Measurements from ENCODE around the gene TCF19.

Gene TCF19

DNA sequence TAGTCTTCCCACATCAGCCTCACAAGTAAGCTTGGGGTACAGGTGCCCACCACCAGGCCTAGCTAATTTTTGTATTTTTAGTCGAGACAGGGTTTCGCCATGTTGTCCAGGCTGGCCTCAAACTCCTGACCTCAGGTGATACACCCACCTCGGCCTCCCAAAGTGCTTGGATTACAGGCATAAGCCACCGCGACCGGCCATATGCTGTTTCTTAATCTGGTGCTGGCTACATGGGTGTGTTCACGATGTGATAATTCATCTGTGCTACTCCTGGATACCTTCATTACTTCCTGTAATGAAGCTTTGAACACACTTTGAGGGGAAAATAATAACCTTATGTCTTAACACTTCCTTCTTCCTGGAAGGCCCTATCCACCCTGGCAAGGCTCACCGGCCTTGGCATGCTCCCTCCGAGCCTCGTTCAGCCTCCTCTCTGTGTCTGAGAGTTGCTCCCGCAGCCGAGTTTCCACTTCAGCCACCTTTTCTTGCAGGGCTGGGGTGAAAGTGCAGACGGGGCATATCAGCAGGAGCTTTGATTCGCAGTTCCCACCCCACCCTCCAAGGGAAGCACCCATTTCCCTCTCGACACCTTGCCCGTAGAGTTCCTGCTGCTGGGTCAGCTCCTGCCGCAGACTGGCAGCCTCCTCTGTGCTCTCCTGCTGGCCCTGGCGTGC, 14.0 kb upstream of the TCF19 start:
- no peaks in the 10 kb centered on the region for H3K9me3 Mint-ChIP-seq
- H3K27me3 Mint-ChIP-seq (ENCODE audit: low read depth): peaks cover 8% of the 10 kb centered on the region
- no peak overlapping the region for H3K27ac Mint-ChIP-seq
- peaks cover 11% of the 10 kb centered on the region for H3K36me3 Mint-ChIP-seq (ENCODE audit: low read depth)
- peaks cover 28% of the 10 kb centered on the region for H3K4me1 Mint-ChIP-seq
- TF ChIP-seq, protein P1, sequence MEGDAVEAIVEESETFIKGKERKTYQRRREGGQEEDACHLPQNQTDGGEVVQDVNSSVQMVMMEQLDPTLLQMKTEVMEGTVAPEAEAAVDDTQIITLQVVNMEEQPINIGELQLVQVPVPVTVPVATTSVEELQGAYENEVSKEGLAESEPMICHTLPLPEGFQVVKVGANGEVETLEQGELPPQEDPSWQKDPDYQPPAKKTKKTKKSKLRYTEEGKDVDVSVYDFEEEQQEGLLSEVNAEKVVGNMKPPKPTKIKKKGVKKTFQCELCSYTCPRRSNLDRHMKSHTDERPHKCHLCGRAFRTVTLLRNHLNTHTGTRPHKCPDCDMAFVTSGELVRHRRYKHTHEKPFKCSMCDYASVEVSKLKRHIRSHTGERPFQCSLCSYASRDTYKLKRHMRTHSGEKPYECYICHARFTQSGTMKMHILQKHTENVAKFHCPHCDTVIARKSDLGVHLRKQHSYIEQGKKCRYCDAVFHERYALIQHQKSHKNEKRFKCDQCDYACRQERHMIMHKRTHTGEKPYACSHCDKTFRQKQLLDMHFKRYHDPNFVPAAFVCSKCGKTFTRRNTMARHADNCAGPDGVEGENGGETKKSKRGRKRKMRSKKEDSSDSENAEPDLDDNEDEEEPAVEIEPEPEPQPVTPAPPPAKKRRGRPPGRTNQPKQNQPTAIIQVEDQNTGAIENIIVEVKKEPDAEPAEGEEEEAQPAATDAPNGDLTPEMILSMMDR (IDR thresholded peaks at IDR 0.05; ENCODE audit: unreplicated experiment in 3 of 3): no peak
- H3K4me3 Mint-ChIP-seq: no peak overlapping the region

- TF ChIP-seq, protein P1 (IDR thresholded peaks at IDR 0.05; ENCODE audit: unreplicated experiment in 3 of 3): no peak
Observed at GRCh38 chr6:31144970-31145340, 13.4 kb upstream of the TCF19 start.

DNA sequence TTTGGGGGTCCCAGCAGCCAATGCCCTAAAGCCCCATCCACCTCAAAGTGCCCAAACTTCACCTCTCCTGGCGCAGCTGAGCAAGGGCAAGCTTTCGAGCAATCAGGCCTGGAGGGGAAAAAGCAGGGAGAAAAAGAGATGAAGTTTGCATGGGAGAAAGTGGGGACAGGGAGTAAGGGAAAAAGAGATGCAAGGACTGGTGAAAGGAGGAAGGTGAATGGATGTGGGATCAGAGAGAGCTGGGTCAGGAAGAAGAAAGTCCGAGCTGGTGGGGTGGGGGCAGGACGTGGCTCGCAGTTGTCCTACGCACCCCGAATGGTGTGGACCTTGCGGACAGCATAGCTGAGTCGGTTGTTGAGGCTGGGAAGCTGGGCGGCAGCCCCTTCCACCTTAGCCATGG, 13.0 kb upstream of the TCF19 start:
- H3K4me1 Mint-ChIP-seq: peaks cover 21% of the 10 kb centered on the region
- H3K27me3 Mint-ChIP-seq (ENCODE audit: low read depth): no peaks in the 10 kb centered on the region
- TF ChIP-seq, protein P1 (IDR thresholded peaks at IDR 0.05; ENCODE audit: unreplicated experiment in 3 of 3): no peak
- H3K36me3 Mint-ChIP-seq (ENCODE audit: low read depth): peaks cover 16% of the 10 kb centered on the region
- H3K4me3 Mint-ChIP-seq: no peak overlapping the region
- no peak overlapping the region for H3K27ac Mint-ChIP-seq
- H3K9me3 Mint-ChIP-seq: no peaks in the 10 kb centered on the region

More at GRCh38 chr6:31144970-31145340, 13.4 kb upstream of the TCF19 start:
- peaks cover 22% of the 10 kb centered on the region for H3K4me1 Mint-ChIP-seq
- no peak overlapping the region for H3K27ac Mint-ChIP-seq
- H3K36me3 Mint-ChIP-seq (ENCODE audit: low read depth): peaks cover 14% of the 10 kb centered on the region
- H3K27me3 Mint-ChIP-seq (ENCODE audit: low read depth): peaks cover 3% of the 10 kb centered on the region
- H3K9me3 Mint-ChIP-seq: no peaks in the 10 kb centered on the region
- H3K4me3 Mint-ChIP-seq: no peak overlapping the region

DNA sequence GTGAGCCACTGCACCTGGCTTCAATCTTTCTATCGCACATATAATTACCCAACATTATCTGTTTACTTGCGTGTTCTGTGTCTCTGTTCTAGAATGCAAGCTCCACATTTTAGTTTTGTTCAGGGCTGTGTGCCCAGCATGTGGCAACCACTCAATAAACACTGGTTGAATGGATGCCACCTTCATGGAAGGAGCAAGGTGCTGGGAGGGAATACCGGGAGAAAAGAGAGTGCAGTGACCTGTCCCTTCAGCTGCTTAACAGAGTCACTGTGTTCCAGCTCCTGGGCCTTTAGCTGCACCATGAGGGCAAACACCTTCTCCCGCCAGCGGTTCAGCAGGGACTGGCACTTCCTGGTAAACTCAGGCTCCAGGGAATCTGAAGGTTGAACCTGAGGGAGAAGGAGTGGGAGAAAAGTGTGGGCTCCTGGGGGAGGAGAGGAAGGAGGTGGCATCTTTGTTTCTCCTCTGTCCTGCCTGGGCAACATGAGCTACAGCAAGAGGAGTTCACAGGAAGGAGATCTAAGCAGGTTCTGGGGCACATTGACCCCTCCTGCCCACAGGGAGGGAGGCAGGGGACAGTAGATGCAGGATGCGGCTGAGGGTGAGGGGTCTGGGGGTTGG, 8.5 kb upstream of the TCF19 start:
- Mint-ChIP-seq H3K27me3 (ENCODE audit: low read depth) (no peaks in the 10 kb centered on the region), H3K27ac (no peak overlapping the region), H3K4me1 (peaks cover 4% of the 10 kb centered on the region), H3K36me3 (ENCODE audit: low read depth) (peaks cover 37% of the 10 kb centered on the region), H3K9me3 (no peaks in the 10 kb centered on the region), H3K4me3 (no peak overlapping the region)
- TF ChIP-seq, protein P1 (IDR thresholded peaks at IDR 0.05; ENCODE audit: unreplicated experiment in 3 of 3): no peak

- TF ChIP-seq, protein P1 (IDR thresholded peaks at IDR 0.05; ENCODE audit: unreplicated experiment in 3 of 3): no peak
- no peaks in the 10 kb centered on the region for H3K9me3 Mint-ChIP-seq
- peak overlapping the region in 2 of 3 experiments; percentile 36 to 81 for H3K27ac Mint-ChIP-seq
- peaks cover 32% of the 10 kb centered on the region for H3K36me3 Mint-ChIP-seq (ENCODE audit: low read depth)
- H3K4me3 Mint-ChIP-seq: no peak overlapping the region
- H3K27me3 Mint-ChIP-seq (ENCODE audit: low read depth): no peaks in the 10 kb centered on the region
- H3K4me1 Mint-ChIP-seq: peaks cover 4% of the 10 kb centered on the region
Observed at GRCh38 chr6:31152781-31153180, 5.6 kb upstream of the TCF19 start.

DNA sequence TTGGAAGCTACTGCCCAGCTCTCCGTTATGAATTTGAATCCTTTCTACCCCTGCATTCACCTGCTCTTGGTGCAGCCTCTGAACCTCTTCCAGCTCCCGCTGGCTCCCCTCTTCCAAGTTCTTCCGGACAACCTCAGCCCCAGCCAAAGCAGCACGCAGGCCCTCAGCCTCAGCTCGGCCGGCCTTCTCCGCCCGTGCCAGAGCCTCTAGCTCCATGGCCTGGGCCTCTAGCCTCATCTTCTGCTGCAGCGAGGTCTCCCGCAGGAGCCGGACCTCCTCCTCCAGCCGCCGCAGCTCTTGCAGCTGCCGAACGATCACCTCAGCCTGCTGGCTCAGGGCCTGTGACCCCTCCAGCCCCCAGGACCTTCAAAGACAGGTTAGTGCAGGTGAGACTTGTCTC, 4.0 kb upstream of the TCF19 start:
- Mint-ChIP-seq H3K36me3 (ENCODE audit: low read depth) (peaks cover 32% of the 10 kb centered on the region), H3K9me3 (no peaks in the 10 kb centered on the region), H3K27me3 (ENCODE audit: low read depth) (no peaks in the 10 kb centered on the region), H3K4me3 (no peak overlapping the region), H3K4me1 (peaks cover 15% of the 10 kb centered on the region), H3K27ac (peak overlapping the region in 1 of 3 experiments; percentile 7)
- TF ChIP-seq, protein P1 (IDR thresholded peaks at IDR 0.05; ENCODE audit: unreplicated experiment in 3 of 3): no peak
